ENCODE results near the gene ADCY9. TPM values are rescaled to one million over a fixed set of nuclear protein-coding genes. Genes with fewer than 3 reads are reported as not detected.
"Not testable (repeated sequence)": the region's sequence is repeated elsewhere in the genome, so short reads cannot be mapped to it uniquely, and the experiment has no call there.

ADCY9 gene
- total RNA-seq, 1 experiment from 2014 or later = 9.8 TPM

DNA sequence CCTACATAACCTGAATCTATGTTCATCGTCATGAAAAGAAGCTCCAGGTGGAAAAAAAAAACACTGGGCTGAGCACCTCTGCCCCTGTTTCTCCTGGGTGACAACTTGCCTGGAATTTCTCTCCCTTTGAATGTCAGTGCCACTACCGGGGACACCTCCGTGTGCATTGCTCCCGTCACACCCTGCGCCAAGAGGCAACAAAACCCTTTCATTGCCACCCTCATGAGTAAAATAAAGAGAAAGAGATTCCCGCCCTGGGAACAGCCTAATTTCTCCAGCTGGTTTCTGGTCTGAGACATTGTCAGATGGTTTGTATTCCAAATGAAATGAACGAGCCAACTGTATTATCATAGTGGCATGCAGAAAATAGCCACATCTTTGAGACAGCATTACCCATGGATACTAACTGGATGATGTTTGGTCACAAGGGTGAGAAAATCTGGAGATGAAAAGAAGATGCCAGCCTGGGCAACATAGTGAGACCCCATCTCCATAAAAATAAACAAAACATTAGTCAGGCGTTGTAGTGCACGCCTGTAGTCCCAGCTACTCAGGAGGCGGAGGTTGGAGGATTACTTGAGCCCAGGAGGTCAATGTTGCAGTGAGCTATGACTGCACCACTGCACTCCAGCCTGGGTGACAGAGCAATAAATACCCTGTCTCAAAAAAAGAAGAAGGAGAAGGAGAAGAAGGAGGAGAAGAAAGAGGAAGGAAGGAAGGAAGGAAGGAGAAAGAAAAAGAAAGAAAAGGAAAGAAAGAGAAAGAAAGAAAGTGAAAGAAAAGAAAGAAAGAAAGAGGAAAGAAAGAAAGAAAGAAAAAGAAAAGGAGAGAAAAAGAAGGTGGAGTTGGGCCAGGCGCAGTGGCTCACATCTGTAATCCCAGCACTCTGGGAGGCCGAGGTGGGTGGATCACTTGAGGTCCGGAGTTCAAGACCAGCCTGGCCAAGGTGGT is 42.2 kb upstream of the ADCY9 start:
- no TSS peak for BruUV-seq (replicated peaks)
- intact Hi-C loops (cut with micrococcal nuclease) = no loop called here
- CTCF ChIA-PET = no interaction called here

DNA sequence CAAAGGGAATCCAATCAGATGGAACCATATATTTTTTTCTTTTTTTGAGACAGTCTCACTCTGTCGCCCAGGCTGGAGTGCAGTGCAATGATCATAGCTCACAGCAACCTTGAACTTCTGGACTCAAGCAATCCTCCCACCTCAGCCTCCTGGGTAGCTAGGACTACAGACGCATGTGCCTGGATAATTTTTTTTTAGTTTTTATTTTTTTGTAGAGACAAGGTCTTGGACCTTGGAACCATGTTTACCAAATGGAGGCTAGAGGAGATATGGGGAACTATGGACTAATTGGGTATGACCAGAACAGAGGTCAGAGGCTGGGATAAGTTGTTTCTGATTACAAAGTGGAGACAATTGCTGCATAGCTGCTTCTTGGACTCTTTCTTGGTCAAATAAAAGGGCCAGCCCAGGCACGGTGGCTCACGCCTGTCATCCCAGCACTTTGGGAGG is 41.2 kb upstream of the ADCY9 start:
- BruUV-seq (replicated peaks) = no TSS peak
- DNase-seq (ENCODE audit: low read depth, low spot score) (no peak), ATAC-seq (no peak)
- no peak overlapping the region for H2AFZ ChIP-seq (ENCODE audit: low read depth, low read length, poor library complexity, severe bottlenecking)
- H3K4me3 ChIP-seq (replicated peaks in 1 of 2; ENCODE audit: low read depth in 1 of 2, low read length in 2 of 2) = no peak overlapping the region
- no peaks in the 10 kb centered on the region for H3K79me2 ChIP-seq (ENCODE audit: insufficient read depth, low read length)
- H4K20me1 ChIP-seq (ENCODE audit: insufficient read depth) = no peaks in the 10 kb centered on the region
- H3K4me2 ChIP-seq (ENCODE audit: low read length) = no peak overlapping the region
- H3K9ac ChIP-seq (ENCODE audit: low read length) = no peak overlapping the region
- no peaks in the 10 kb centered on the region for H3K36me3 ChIP-seq (ENCODE audit: control insufficient read depth in 1 of 2, insufficient read depth in 2 of 2, low read length in 2 of 2)
- H3K9me3 ChIP-seq (ENCODE audit: control insufficient read depth in 1 of 2, insufficient read depth in 1 of 2, low read depth in 1 of 2, low read length in 2 of 2) = no peaks in the 10 kb centered on the region
- H3K9me2 ChIP-seq (ENCODE audit: insufficient read depth) = no peaks in the 10 kb centered on the region
- TF ChIP-seq EZH2 (IDR thresholded peaks at IDR 0.05) = no peak
- TF ChIP-seq ELF1 (IDR thresholded peaks at IDR 0.05; ENCODE audit: borderline replicate concordance, low read depth) = no peak
- no peak for TF ChIP-seq CBX3 (IDR thresholded peaks at IDR 0.05; ENCODE audit: low read depth)
- ChIA-PET POLR2A (no interaction called here), RAD21 (ENCODE audit: low non-redundant PET in 1 of 2, low total read pairs in 2 of 2, uncharacterized antibody in 2 of 2, unreplicated experiment in 2 of 2) (no interaction called here), CTCF (interaction anchor here (1.2 kb wide), 1 partner anchor 97 kb away, joined by 4 read pairs; no protein-coding TSS in a partner anchor)
- H3K4me1 ChIP-seq (ENCODE audit: control insufficient read depth in 1 of 2, insufficient read depth in 2 of 2, low read length in 2 of 2) = no peaks in the 10 kb centered on the region
- intact Hi-C loops (cut with micrococcal nuclease) = no loop called here
- H3K27me3 ChIP-seq (ENCODE audit: insufficient read depth, low read length) = no peaks in the 10 kb centered on the region
- no peak overlapping the region for H3K27ac ChIP-seq (ENCODE audit: low read depth, low read length)

More for the DNA sequence above, 42.2 kb upstream of the ADCY9 start:
- DNase-seq (ENCODE audit: low read depth, low spot score) = no peak
- Histone ChIP-seq H3K9ac (ENCODE audit: low read length) (no peak overlapping the region), H3K27ac (ENCODE audit: low read depth, low read length) (no peak overlapping the region), H3K4me3 (replicated peaks in 1 of 2; ENCODE audit: low read depth in 1 of 2, low read length in 2 of 2) (no peak overlapping the region), H3K4me1 (ENCODE audit: control insufficient read depth in 1 of 2, insufficient read depth in 2 of 2, low read length in 2 of 2) (no peaks in the 10 kb centered on the region), H3K79me2 (ENCODE audit: insufficient read depth, low read length) (no peaks in the 10 kb centered on the region), H4K20me1 (ENCODE audit: insufficient read depth) (no peaks in the 10 kb centered on the region), H2AFZ (ENCODE audit: low read depth, low read length, poor library complexity, severe bottlenecking) (no peak overlapping the region), H3K9me3 (ENCODE audit: control insufficient read depth in 1 of 2, insufficient read depth in 1 of 2, low read depth in 1 of 2, low read length in 2 of 2) (no peaks in the 10 kb centered on the region), H3K4me2 (ENCODE audit: low read length) (no peak overlapping the region), H3K9me2 (ENCODE audit: insufficient read depth) (no peaks in the 10 kb centered on the region), H3K27me3 (ENCODE audit: insufficient read depth, low read length) (no peaks in the 10 kb centered on the region), H3K36me3 (ENCODE audit: control insufficient read depth in 1 of 2, insufficient read depth in 2 of 2, low read length in 2 of 2) (no peaks in the 10 kb centered on the region)
- ChIA-PET POLR2A (interaction anchor here (0.7 kb wide), 1 partner anchor 112 kb away, joined by 4 read pairs; no protein-coding TSS in a partner anchor), RAD21 (ENCODE audit: low non-redundant PET in 1 of 2, low total read pairs in 2 of 2, uncharacterized antibody in 2 of 2, unreplicated experiment in 2 of 2) (no interaction called here)
- TF ChIP-seq POLR2AphosphoS5 (IDR thresholded peaks at IDR 0.05; ENCODE audit: low read depth, low read length) (no peak), ELF1 (IDR thresholded peaks at IDR 0.05; ENCODE audit: borderline replicate concordance, low read depth) (no peak), TCF7L2 (IDR thresholded peaks at IDR 0.05; ENCODE audit: borderline replicate concordance, extremely low read depth, insufficient read depth, insufficient read length) (no peak), FOSL1 (IDR thresholded peaks at IDR 0.05; ENCODE audit: low read depth) (no peak), POLR2A (IDR thresholded peaks at IDR 0.05; ENCODE audit: borderline replicate concordance, extremely low read depth, insufficient read depth, insufficient read length) (no peak)
- TF ChIP-seq, protein P1, sequence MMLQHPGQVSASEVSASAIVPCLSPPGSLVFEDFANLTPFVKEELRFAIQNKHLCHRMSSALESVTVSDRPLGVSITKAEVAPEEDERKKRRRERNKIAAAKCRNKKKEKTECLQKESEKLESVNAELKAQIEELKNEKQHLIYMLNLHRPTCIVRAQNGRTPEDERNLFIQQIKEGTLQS (IDR thresholded peaks at IDR 0.05) = no peak
- no peak for ATAC-seq

DNA sequence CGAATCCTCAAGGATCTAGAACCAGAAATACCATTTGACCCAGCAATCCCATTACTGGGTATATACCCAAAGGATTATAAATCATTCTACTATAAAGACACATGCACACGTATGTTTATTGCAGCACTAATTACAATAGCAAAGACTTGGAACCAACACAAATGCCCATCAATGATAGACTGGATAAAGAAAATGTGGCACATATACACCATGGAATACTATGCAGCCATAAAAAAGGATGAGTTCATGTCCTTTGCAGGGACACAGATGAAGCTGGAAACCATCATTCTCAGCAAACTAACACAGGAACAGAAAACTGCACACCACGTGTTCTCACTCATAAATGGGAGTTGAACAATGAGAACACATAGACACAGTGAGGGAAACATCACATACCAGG is 40.3 kb upstream of the ADCY9 start:
- H3K9ac ChIP-seq (ENCODE audit: low read length); H3K27ac ChIP-seq (ENCODE audit: low read depth, low read length); H3K4me2 ChIP-seq (ENCODE audit: low read length); H3K4me3 ChIP-seq (replicated peaks in 1 of 2; ENCODE audit: low read depth in 1 of 2, low read length in 2 of 2); POLR2A ChIA-PET; H3K9me3 ChIP-seq (ENCODE audit: control insufficient read depth in 1 of 2, insufficient read depth in 1 of 2, low read depth in 1 of 2, low read length in 2 of 2); H3K79me2 ChIP-seq (ENCODE audit: insufficient read depth, low read length); H3K36me3 ChIP-seq (ENCODE audit: control insufficient read depth in 1 of 2, insufficient read depth in 2 of 2, low read length in 2 of 2); H3K27me3 ChIP-seq (ENCODE audit: insufficient read depth, low read length); H3K4me1 ChIP-seq (ENCODE audit: control insufficient read depth in 1 of 2, insufficient read depth in 2 of 2, low read length in 2 of 2); H2AFZ ChIP-seq (ENCODE audit: low read depth, low read length, poor library complexity, severe bottlenecking); intact Hi-C loops (cut with micrococcal nuclease); H3K9me2 ChIP-seq (ENCODE audit: insufficient read depth); ATAC-seq; BruUV-seq (replicated peaks); H4K20me1 ChIP-seq (ENCODE audit: insufficient read depth); DNase-seq (ENCODE audit: low read depth, low spot score); RAD21 ChIA-PET (ENCODE audit: low non-redundant PET in 1 of 2, low total read pairs in 2 of 2, uncharacterized antibody in 2 of 2, unreplicated experiment in 2 of 2): not testable (repeated sequence)
- CTCF ChIA-PET = interaction anchor here (1.2 kb wide), 1 partner anchor 97 kb away, joined by 4 read pairs; no protein-coding TSS in a partner anchor

Data from HCT116 (cell line).